ENCODE measurements around the gene IL1RAPL1.

The IL1RAPL1 gene

DNA sequence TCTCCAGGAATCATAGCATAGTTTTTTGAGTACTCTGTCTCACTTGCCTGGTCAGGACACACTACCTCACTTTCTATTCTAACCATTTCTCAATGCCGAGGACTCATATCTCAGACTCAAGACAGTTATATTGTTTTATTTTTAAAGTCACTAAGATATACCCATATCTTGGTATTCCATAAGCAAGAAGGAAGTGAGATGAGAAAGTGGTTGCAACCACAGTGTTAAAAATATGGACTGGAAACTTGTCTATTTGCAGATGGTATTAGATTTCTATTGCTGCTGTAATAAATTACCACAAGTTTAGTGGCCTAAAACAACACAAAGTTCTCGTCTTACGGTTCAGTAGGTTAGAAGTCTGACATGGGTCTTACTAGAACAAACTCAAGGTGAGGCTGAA is 1283.4 kb downstream of the IL1RAPL1 start:
- no peak for DNase-seq

DNA sequence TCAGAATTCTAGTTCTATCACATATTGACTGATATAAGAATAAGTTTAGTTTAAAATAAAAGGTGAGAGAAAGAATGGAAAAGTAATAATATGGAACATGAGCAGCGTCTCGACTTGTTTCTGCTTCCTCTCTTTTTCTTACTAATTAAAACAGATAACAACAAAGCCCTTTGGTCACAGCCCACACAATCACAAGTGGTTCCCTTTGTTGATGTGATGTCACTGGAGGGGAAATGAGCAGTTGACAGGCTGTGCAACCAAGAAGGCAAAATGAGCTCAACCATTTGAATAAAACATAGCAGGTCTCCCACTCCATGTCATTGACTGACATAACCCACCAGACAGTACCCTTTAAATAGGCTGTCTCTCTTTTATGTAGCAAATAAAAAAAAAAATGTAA is 1285.6 kb downstream of the IL1RAPL1 start:
- peak in 14 of 58 donors; percentile 0 to 38 (median 4) for DNase-seq

GRCh38 chrX:29876733-29877132 is 1289.5 kb downstream of the IL1RAPL1 start:
- no peak for DNase-seq

DNA sequence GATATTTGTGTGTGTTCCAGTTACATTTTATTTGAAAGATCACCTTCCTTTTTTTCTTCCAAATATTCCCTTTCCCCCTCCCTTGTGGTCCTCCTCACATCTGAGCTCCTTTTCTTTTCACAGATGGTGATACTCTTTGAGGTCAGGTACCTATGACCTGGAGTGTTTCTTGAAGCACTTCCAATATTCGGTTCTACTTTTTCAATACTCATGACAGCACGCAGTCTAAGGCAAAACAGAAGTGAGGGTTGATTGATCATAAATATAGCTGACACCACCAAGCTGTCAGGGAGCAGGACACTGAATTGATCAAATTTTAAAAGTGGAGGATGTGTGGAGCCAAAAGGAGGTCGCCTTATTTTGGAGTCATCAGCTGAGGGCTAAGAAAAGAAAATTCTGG is 1293.7 kb downstream of the IL1RAPL1 start:
- DNase-seq, result no peak

- no peak for DNase-seq
These were observed 1302.8 kb downstream of the IL1RAPL1 start for GRCh38 chrX:29890004-29890403.

DNA sequence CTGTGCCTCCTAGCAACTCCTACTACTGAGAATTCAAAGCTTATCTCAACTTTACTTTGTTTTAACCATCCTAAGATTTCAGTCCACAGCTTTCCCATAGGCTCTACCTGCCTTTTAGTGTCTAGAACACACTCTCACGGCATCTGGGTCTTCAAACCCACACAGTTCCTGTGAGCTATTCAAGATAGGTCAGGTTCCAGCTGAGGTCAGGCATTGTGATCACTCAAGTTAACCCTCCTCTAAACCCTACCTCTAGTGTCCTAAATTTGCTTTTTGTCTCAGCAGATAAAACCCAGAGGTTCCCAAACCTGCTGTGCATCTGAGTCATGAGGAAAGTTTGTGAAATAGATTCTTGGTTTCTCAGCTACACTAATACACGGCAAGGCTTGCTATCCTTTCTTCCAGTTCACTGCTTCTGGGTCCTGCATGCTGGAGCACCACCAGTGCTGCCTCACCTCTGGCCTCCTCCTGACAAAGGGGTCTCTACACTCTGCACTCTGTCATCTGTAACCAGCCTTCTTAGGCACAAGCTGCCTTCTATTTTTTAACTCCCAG is 1303.5 kb downstream of the IL1RAPL1 start:
- DNase-seq, result no peak

- DNase-seq, result no peak
These were observed 1314.8 kb downstream of the IL1RAPL1 start for GRCh38 chrX:29902004-29902403.

GRCh38 chrX:29903360-29903759 is 1316.1 kb downstream of the IL1RAPL1 start:
- DNase-seq, result no peak

- DNase-seq, result no peak
These were observed 1324.4 kb downstream of the IL1RAPL1 start for GRCh38 chrX:29911673-29912072.

GRCh38 chrX:29913647-29914046 is 1326.4 kb downstream of the IL1RAPL1 start:
- DNase-seq, result no peak

DNA sequence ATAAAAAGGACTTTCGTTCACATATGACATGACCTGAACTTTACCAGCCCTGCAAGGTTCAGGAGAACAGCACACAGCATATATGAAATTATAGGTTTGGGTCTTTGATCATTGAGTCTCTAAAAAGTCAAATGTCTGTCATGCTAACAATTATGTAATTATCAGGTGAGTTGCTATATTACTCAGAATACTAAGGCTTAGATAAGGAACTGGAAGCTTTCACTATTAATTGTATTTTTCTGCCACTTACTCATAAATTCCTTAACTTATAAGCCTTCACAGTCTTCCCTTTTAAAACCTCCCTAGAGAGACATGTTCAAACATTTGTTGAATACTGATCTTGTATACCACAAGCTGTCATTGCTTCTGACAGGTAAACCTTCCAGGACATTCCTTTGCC is 1335.4 kb downstream of the IL1RAPL1 start:
- DNase-seq, result no peak

GRCh38 chrX:29926056-29926455 is 1338.8 kb downstream of the IL1RAPL1 start:
- no peak for DNase-seq

GRCh38 chrX:29926659-29927058 is 1339.4 kb downstream of the IL1RAPL1 start:
- no peak for DNase-seq

GRCh38 chrX:29935455-29935854 is 1348.2 kb downstream of the IL1RAPL1 start:
- no peak for DNase-seq

DNA sequence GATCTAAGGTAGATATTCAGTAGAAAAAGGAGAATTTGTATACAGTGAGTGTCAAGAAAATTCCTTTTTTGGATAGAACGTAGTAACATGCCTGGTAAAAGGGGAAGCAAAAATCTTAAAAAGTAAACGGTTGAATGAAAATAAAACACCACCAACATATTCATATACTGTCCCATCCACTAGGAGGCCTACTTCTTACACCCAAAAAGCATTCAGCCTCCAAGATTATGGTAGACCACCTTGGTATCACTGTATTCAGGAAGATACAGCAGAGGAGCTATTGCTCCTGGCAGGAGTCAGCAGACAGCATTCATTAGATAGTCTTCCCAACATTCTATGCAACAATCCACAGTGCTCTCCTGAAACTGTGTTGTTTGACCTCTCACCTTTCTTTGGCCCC is 1353.5 kb downstream of the IL1RAPL1 start:
- no peak for DNase-seq

DNA sequence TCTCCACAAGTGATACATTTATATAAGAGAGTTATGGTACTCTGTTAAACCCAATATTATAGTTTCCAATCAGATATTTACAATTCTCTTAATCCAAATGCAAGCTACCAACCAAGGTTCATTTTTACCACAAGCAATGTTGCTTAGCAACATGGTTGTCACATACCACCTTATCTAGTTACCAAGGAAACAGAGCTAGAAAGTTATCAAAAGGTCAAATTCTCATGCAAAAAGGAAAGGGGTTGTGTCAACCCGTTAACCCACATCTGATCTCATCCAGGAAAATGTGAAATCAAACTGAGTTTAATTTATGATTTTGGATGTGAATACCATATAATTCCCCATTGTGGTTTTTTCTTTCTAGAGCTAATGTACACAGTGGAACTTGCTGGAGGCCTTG is 1354.0 kb downstream of the IL1RAPL1 start:
- DNase-seq, result no peak

DNA sequence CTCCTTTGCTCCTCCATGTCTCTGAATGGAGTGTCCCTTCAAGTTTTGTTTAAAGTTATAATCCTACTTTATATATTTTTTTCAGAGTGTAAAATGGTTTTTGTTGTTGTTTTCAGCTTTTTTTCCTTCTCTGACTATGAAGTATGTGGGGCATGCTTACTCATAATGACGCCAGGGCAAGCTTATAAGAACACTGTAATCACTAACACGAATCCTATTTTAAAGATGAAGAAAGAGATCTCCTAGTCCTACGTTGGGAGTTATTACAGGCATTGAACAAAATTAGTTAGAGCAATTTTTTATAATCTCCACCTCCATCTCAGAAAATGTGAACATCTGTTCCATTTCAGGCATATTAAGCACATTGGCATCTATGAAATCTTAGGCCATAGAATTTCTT is 1360.0 kb downstream of the IL1RAPL1 start:
- no peak for DNase-seq

GRCh38 chrX:29948653-29949052 is 1361.4 kb downstream of the IL1RAPL1 start:
- no peak for DNase-seq

DNA sequence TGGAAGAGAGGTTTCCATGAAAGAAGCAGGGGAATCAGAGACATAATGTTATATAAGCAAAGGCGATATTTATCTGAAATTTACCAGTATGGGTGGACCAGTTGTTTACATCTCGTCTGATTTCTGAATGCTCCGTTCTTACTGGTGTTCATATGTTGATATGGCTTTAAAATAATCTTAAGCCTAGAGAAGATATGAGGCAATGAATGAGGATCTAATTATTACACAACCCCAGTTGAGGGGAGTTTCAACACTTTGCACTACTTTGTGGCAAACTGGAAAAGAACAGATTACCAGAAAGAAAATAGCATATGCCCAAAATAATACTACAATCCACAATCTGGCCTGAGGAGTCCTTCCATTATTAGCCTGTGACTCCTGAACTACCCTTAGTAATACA is 1364.8 kb downstream of the IL1RAPL1 start:
- DNase-seq, result no peak

- no peak for DNase-seq
These were observed 1374.8 kb downstream of the IL1RAPL1 start for GRCh38 chrX:29962061-29962460.

- DNase-seq, result no peak
These were observed 1378.4 kb downstream of the IL1RAPL1 start for GRCh38 chrX:29965634-29966033.

GRCh38 chrX:29992083-29992482 is 1404.8 kb downstream of the IL1RAPL1 start:
- no peak for DNase-seq

DNA sequence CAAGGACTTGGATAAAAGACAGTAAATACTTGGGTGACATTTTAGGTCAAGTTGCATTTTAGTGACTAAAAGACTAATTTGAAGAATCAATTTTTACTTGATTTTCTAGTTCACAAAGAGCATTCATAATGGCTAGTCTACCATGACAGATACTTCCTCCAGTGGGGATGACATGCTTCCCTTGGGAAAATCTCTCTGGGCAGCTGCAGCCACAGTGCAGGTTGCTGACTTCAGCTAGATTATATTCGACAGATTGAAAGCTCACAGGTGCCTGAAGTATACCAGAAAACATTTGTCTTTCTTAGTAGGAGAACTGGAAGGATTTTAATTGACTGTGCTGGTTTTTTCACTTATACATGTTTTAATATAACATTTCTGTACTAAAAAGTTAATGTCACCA is 1418.6 kb downstream of the IL1RAPL1 start:
- no peak for DNase-seq

Data from anterior cingulate cortex (tissue), 58 donors.